ENCODE measurements around the gene ERAL1. TPM values are rescaled to one million over a fixed set of nuclear protein-coding genes. Genes with fewer than 3 reads are reported as not detected.
A peak's percentile ranks its signal among the peaks of the same experiment; 100 is the strongest.

Gene ERAL1
- total and polyA plus RNA-seq, 2 of the 13 experiments (the other 11 are each of a cell fraction or from before 2014, with no cell fraction given), result 46.9 to 72.2 TPM

DNA sequence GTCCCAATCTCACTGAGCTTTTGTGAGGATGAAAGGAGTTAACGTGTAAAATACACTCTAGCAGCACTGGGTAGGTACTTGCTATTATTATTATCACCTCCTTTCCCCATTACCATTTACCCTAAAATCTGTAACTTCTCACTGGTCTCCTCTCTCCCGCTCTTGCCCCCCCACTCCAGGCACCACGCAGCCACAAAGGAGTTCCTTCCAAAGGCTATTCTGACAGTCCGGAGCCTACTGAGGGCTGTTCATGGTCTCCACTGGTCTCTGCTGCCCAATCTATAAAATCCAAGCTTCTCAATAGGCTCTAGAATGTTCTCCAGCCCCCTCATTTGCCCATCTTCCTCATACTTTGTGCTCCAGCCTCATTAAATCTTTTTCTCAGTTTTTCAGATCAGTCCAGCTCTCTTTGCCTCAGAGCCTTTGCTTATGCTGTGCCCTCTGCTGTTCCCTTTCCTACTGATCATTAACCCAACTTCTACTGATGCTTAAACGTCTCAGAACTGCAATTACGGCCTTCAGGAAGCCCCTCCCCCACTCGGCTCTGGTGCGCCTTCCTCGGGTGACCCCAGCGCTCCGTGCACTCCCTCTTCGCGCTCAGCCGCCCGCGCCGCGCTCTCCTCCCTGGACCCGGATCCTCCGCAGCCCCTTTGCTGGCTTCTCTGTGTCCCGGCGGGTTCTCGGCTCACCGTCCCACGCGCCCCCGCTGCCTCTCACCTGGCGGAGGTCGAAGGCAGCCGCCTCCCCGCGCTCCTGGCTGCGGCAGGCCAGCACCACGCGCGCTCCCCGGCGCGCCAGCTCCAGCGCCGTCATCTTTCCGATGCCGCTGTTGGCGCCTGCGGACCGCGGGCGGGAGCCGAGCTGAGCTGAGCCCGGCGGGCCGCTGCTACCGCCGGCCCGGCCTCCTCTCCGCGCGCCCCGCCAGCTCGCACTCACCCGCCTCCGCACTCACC lies 47.3 kb downstream of the ERAL1 start (continued):
- TF ChIP-seq POLR2A (IDR thresholded peaks at IDR 0.05; ENCODE audit: insufficient read depth in 1 of 2, low read depth in 2 of 2, low read length in 2 of 2) (no peak), ZNF614 (CRISPR knock-in tag; IDR thresholded peaks at IDR 0.05; ENCODE audit: borderline replicate concordance) (no peak), ZSCAN21 (CRISPR knock-in tag; IDR thresholded peaks at IDR 0.05; ENCODE audit: borderline replicate concordance) (0 out of 2 replicates have a peak, but pooled peaks have one; percentile 61), LCORL (IDR thresholded peaks at IDR 0.05) (no peak), LCORL (CRISPR knock-in tag; IDR thresholded peaks at IDR 0.05) (0 out of 2 replicates have a peak, but pooled peaks have one; percentile 21), TCF12 (IDR thresholded peaks at IDR 0.05) (no peak), TCF12 (CRISPR knock-in tag; IDR thresholded peaks at IDR 0.05) (no peak), SALL2 (CRISPR knock-in tag; IDR thresholded peaks at IDR 0.05) (no peak), THYN1 (CRISPR knock-in tag; IDR thresholded peaks at IDR 0.05; ENCODE audit: borderline replicate concordance, low read depth) (no peak), PITX1 (CRISPR knock-in tag; IDR thresholded peaks at IDR 0.05) (no peak; the same call in 1 of the 2 replicates), KAT2B (IDR thresholded peaks at IDR 0.05; ENCODE audit: borderline replicate concordance, low read depth, low read length) (no peak), SP140L (CRISPR knock-in tag; IDR thresholded peaks at IDR 0.05; ENCODE audit: borderline replicate concordance) (no peak), ZNF713 (CRISPR knock-in tag; IDR thresholded peaks at IDR 0.05) (peak; percentile 89; the same call in 1 of the 2 replicates), ZNF251 (CRISPR knock-in tag; IDR thresholded peaks at IDR 0.05) (no peak), HOXA9 (CRISPR knock-in tag; IDR thresholded peaks at IDR 0.05; ENCODE audit: borderline replicate concordance) (no peak), ZNF773 (CRISPR knock-in tag; IDR thresholded peaks at IDR 0.05; ENCODE audit: borderline replicate concordance) (peak; percentile 87; the same call in 1 of the 2 replicates), ATF7-NPFF (CRISPR knock-in tag; IDR thresholded peaks at IDR 0.05; ENCODE audit: low read depth) (no peak), RXRB (CRISPR knock-in tag; IDR thresholded peaks at IDR 0.05; ENCODE audit: borderline replicate concordance) (peak; percentile 34; the same call in 1 of the 2 replicates), TBP (CRISPR knock-in tag; IDR thresholded peaks at IDR 0.05) (no peak), ZNF24 (IDR thresholded peaks at IDR 0.05) (no peak), ZNF136 (CRISPR knock-in tag; IDR thresholded peaks at IDR 0.05; ENCODE audit: low read depth) (no peak), ZFP82 (CRISPR knock-in tag; IDR thresholded peaks at IDR 0.05; ENCODE audit: borderline replicate concordance) (0 out of 2 replicates have a peak, but pooled peaks have one; percentile 59), SP2 (CRISPR knock-in tag; IDR thresholded peaks at IDR 0.05) (no peak)
- TF ChIP-seq, protein P1, sequence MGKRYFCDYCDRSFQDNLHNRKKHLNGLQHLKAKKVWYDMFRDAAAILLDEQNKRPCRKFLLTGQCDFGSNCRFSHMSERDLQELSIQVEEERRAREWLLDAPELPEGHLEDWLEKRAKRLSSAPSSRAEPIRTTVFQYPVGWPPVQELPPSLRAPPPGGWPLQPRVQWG (CRISPR knock-in tag; IDR thresholded peaks at IDR 0.05; ENCODE audit: borderline replicate concordance, low read depth), result no peak
- TF ChIP-seq, protein P2, sequence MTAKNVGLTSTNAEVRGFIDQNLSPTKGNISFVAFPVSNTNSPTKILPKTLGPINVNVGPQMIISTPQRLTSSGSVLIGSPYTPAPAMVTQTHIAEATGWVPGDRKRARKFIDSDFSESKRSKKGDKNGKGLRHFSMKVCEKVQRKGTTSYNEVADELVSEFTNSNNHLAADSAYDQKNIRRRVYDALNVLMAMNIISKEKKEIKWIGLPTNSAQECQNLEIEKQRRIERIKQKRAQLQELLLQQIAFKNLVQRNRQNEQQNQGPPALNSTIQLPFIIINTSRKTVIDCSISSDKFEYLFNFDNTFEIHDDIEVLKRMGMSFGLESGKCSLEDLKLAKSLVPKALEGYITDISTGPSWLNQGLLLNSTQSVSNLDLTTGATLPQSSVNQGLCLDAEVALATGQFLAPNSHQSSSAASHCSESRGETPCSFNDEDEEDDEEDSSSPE (CRISPR knock-in tag; IDR thresholded peaks at IDR 0.05), result no peak
- TF ChIP-seq, protein P3, sequence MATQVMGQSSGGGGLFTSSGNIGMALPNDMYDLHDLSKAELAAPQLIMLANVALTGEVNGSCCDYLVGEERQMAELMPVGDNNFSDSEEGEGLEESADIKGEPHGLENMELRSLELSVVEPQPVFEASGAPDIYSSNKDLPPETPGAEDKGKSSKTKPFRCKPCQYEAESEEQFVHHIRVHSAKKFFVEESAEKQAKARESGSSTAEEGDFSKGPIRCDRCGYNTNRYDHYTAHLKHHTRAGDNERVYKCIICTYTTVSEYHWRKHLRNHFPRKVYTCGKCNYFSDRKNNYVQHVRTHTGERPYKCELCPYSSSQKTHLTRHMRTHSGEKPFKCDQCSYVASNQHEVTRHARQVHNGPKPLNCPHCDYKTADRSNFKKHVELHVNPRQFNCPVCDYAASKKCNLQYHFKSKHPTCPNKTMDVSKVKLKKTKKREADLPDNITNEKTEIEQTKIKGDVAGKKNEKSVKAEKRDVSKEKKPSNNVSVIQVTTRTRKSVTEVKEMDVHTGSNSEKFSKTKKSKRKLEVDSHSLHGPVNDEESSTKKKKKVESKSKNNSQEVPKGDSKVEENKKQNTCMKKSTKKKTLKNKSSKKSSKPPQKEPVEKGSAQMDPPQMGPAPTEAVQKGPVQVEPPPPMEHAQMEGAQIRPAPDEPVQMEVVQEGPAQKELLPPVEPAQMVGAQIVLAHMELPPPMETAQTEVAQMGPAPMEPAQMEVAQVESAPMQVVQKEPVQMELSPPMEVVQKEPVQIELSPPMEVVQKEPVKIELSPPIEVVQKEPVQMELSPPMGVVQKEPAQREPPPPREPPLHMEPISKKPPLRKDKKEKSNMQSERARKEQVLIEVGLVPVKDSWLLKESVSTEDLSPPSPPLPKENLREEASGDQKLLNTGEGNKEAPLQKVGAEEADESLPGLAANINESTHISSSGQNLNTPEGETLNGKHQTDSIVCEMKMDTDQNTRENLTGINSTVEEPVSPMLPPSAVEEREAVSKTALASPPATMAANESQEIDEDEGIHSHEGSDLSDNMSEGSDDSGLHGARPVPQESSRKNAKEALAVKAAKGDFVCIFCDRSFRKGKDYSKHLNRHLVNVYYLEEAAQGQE (IDR thresholded peaks at IDR 0.05; ENCODE audit: borderline replicate concordance in 1 of 2, low read depth in 1 of 2, low read length in 2 of 2), result no peak

All from HepG2 (cell line).